Measurements from ENCODE around the gene YKT6. TPM values are rescaled to one million over a fixed set of nuclear protein-coding genes. Genes with fewer than 3 reads are reported as not detected.
A peak's percentile ranks its signal among the peaks of the same experiment; 100 is the strongest.

Gene YKT6
- total and polyA plus RNA-seq, 2 experiments from 2014 or later, result 33.5 to 114 TPM

DNA sequence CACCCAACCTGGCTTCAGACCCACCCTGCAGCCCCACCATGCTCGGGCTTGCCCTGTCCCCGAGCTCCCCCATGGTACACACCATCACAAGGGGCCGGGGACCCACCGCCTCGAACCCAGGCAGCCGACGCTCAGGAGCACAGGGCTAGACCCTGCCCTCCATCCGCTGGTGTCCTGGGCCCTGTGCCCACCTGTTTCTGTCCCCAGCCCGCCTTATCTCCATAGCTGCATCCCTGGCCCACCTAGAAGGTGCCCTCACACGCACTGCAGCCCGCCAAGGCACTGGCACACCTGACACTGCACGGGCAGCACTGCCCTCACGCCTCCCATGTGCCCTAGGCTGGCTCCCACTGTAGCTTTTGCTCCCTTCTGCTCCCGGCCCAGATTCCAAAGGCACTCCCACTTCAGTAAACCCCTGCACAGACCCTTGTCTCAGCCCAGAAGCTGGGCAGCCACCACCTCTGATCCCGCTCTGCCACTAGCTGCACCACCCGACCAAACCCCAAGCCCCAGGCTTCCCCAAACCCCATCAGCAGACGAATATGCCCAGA lies 17.1 kb downstream of the YKT6 start:
- Mint-ChIP-seq H3K4me3 (peak overlapping the region; percentile 10; the same call in 1 of the 3 replicates), H3K27ac (peak overlapping the region; percentile 79), H3K9me3 (no peaks in the 10 kb centered on the region), H3K27me3 (ENCODE audit: insufficient read depth, low read depth, poor library complexity) (peaks cover 8% of the 10 kb centered on the region), H3K36me3 (ENCODE audit: low read depth) (no peaks in the 10 kb centered on the region), H3K4me1 (peaks cover 41% of the 10 kb centered on the region)
- H4K20me1 ChIP-seq (replicated peaks; ENCODE audit: insufficient read depth), result no peaks in the 10 kb centered on the region
- peak overlapping the region; percentile 65 for H3K4me2 ChIP-seq
- no peaks in the 10 kb centered on the region for H3K79me2 ChIP-seq (replicated peaks; ENCODE audit: insufficient read depth)
- ATAC-seq (peak; percentile 13), DNase-seq (ENCODE audit: low spot score) (no peak)
- peak overlapping the region; percentile 30; the same call in 1 of the 2 replicates for H3K4me3 ChIP-seq
- H3K27me3 ChIP-seq (ENCODE audit: insufficient read depth), result no peaks in the 10 kb centered on the region
- H3K27ac ChIP-seq (ENCODE audit: low read depth), result no peak overlapping the region
- no peaks in the 10 kb centered on the region for H3K9me2 ChIP-seq (ENCODE audit: insufficient read depth)
- no peak for TF ChIP-seq JUNB (IDR thresholded peaks at IDR 0.05; ENCODE audit: unreplicated experiment)
- TF ChIP-seq CTCF (conservative IDR thresholded peaks at IDR 0.05; ENCODE audit: low read depth in 2 of 2), result no peak
- no peak for TF ChIP-seq ZNF331 (CRISPR knock-in tag; IDR thresholded peaks at IDR 0.05; ENCODE audit: low read depth)
- no peak for TF ChIP-seq ZNF114 (CRISPR knock-in tag; IDR thresholded peaks at IDR 0.05)
- TF ChIP-seq STAT1 (IDR thresholded peaks at IDR 0.05; ENCODE audit: unreplicated experiment), result no peak
- no peak for TF ChIP-seq REST (IDR thresholded peaks at IDR 0.05; ENCODE audit: unreplicated experiment)
- no peak for TF ChIP-seq EZH2 (IDR thresholded peaks at IDR 0.05; ENCODE audit: low read depth, unreplicated experiment)
- no peak for TF ChIP-seq POLR2AphosphoS5 (IDR thresholded peaks at IDR 0.05; ENCODE audit: low read depth)
- TF ChIP-seq CREB1 (CRISPR knock-in tag; IDR thresholded peaks at IDR 0.05; ENCODE audit: low read depth), result no peak
- TF ChIP-seq, protein P1, sequence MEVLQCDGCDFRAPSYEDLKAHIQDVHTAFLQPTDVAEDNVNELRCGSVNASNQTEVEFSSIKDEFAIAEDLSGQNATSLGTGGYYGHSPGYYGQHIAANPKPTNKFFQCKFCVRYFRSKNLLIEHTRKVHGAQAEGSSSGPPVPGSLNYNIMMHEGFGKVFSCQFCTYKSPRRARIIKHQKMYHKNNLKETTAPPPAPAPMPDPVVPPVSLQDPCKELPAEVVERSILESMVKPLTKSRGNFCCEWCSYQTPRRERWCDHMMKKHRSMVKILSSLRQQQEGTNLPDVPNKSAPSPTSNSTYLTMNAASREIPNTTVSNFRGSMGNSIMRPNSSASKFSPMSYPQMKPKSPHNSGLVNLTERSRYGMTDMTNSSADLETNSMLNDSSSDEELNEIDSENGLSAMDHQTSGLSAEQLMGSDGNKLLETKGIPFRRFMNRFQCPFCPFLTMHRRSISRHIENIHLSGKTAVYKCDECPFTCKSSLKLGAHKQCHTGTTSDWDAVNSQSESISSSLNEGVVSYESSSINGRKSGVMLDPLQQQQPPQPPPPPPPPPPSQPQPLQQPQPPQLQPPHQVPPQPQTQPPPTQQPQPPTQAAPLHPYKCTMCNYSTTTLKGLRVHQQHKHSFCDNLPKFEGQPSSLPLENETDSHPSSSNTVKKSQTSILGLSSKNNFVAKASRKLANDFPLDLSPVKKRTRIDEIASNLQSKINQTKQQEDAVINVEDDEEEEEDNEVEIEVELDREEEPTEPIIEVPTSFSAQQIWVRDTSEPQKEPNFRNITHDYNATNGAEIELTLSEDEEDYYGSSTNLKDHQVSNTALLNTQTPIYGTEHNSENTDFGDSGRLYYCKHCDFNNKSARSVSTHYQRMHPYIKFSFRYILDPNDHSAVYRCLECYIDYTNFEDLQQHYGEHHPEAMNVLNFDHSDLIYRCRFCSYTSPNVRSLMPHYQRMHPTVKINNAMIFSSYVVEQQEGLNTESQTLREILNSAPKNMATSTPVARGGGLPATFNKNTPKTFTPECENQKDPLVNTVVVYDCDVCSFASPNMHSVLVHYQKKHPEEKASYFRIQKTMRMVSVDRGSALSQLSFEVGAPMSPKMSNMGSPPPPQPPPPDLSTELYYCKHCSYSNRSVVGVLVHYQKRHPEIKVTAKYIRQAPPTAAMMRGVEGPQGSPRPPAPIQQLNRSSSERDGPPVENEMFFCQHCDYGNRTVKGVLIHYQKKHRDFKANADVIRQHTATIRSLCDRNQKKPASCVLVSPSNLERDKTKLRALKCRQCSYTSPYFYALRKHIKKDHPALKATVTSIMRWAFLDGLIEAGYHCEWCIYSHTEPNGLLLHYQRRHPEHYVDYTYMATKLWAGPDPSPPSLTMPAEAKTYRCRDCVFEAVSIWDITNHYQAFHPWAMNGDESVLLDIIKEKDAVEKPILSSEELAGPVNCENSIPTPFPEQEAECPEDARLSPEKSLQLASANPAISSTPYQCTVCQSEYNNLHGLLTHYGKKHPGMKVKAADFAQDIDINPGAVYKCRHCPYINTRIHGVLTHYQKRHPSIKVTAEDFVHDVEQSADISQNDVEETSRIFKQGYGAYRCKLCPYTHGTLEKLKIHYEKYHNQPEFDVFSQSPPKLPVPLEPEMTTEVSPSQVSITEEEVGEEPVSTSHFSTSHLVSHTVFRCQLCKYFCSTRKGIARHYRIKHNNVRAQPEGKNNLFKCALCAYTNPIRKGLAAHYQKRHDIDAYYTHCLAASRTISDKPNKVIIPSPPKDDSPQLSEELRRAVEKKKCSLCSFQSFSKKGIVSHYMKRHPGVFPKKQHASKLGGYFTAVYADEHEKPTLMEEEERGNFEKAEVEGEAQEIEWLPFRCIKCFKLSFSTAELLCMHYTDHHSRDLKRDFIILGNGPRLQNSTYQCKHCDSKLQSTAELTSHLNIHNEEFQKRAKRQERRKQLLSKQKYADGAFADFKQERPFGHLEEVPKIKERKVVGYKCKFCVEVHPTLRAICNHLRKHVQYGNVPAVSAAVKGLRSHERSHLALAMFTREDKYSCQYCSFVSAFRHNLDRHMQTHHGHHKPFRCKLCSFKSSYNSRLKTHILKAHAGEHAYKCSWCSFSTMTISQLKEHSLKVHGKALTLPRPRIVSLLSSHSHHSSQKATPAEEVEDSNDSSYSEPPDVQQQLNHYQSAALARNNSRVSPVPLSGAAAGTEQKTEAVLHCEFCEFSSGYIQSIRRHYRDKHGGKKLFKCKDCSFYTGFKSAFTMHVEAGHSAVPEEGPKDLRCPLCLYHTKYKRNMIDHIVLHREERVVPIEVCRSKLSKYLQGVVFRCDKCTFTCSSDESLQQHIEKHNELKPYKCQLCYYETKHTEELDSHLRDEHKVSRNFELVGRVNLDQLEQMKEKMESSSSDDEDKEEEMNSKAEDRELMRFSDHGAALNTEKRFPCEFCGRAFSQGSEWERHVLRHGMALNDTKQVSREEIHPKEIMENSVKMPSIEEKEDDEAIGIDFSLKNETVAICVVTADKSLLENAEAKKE (CRISPR knock-in tag; IDR thresholded peaks at IDR 0.05), result no peak
- TF ChIP-seq NANOG (IDR thresholded peaks at IDR 0.05; ENCODE audit: borderline replicate concordance), result no peak
- TF ChIP-seq, protein P2, sequence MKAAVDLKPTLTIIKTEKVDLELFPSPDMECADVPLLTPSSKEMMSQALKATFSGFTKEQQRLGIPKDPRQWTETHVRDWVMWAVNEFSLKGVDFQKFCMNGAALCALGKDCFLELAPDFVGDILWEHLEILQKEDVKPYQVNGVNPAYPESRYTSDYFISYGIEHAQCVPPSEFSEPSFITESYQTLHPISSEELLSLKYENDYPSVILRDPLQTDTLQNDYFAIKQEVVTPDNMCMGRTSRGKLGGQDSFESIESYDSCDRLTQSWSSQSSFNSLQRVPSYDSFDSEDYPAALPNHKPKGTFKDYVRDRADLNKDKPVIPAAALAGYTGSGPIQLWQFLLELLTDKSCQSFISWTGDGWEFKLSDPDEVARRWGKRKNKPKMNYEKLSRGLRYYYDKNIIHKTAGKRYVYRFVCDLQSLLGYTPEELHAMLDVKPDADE (IDR thresholded peaks at IDR 0.05), result no peak
- no peak for TF ChIP-seq EZH2phosphoT487 (IDR thresholded peaks at IDR 0.05; ENCODE audit: unreplicated experiment)
- H3K36me3 ChIP-seq (ENCODE audit: insufficient read depth), result no peaks in the 10 kb centered on the region
- H2AFZ ChIP-seq, result peak overlapping the region; percentile 88
- H3F3A ChIP-seq (replicated peaks; ENCODE audit: low read depth), result no peaks in the 10 kb centered on the region
- peaks cover 15% of the 10 kb centered on the region for H3K4me1 ChIP-seq (ENCODE audit: insufficient read depth)
